Measurements from ENCODE around the gene NPAS3. TPM values are rescaled to one million over a fixed set of nuclear protein-coding genes. Genes with fewer than 3 reads are reported as not detected.

NPAS3 gene
- total RNA-seq, 1 donor from 2014 or later = 6.1 TPM

GRCh38 chr14:33402604-33403003 is 463.9 kb downstream of the NPAS3 start:
- peaks cover 2% of the 10 kb centered on the region for H3K4me1 Mint-ChIP-seq (ENCODE audit: low read depth)
- H3K27ac Mint-ChIP-seq = peak overlapping the region; percentile 49
- DNase-seq (ENCODE audit: low spot score, unreplicated experiment) = no peak
- H3K4me3 Mint-ChIP-seq (ENCODE audit: low read depth) = no peak overlapping the region
- TF ChIP-seq CTCF (IDR thresholded peaks at IDR 0.05; ENCODE audit: unreplicated experiment) = no peak
- H3K9me3 Mint-ChIP-seq (ENCODE audit: low read depth) = peaks cover 14% of the 10 kb centered on the region
- H3K27me3 Mint-ChIP-seq = no peaks in the 10 kb centered on the region
- peaks cover 2% of the 10 kb centered on the region for H3K36me3 Mint-ChIP-seq (ENCODE audit: insufficient read depth)

- Mint-ChIP-seq H3K9me3 (ENCODE audit: low read depth) (peaks cover 14% of the 10 kb centered on the region), H3K27me3 (no peaks in the 10 kb centered on the region), H3K27ac (no peak overlapping the region), H3K4me1 (ENCODE audit: low read depth) (peaks cover 2% of the 10 kb centered on the region), H3K36me3 (ENCODE audit: insufficient read depth) (peaks cover 2% of the 10 kb centered on the region), H3K4me3 (ENCODE audit: low read depth) (no peak overlapping the region)
- DNase-seq (ENCODE audit: low spot score, unreplicated experiment) = no peak
- TF ChIP-seq CTCF (IDR thresholded peaks at IDR 0.05; ENCODE audit: unreplicated experiment) = no peak
Measured at GRCh38 chr14:33404054-33404453, 465.4 kb downstream of the NPAS3 start.

- H3K9me3 Mint-ChIP-seq (ENCODE audit: low read depth) = peaks cover 14% of the 10 kb centered on the region
- no peak for TF ChIP-seq CTCF (IDR thresholded peaks at IDR 0.05; ENCODE audit: unreplicated experiment)
- peaks cover 2% of the 10 kb centered on the region for H3K4me1 Mint-ChIP-seq (ENCODE audit: low read depth)
- H3K4me3 Mint-ChIP-seq (ENCODE audit: low read depth) = no peak overlapping the region
- H3K27me3 Mint-ChIP-seq = no peaks in the 10 kb centered on the region
- no peak for DNase-seq (ENCODE audit: low spot score, unreplicated experiment)
- H3K36me3 Mint-ChIP-seq (ENCODE audit: insufficient read depth) = peaks cover 2% of the 10 kb centered on the region
- no peak overlapping the region for H3K27ac Mint-ChIP-seq
Measured at GRCh38 chr14:33404964-33405574, 466.4 kb downstream of the NPAS3 start.

- no peak for TF ChIP-seq CTCF (IDR thresholded peaks at IDR 0.05; ENCODE audit: unreplicated experiment)
- Mint-ChIP-seq H3K27me3 (no peaks in the 10 kb centered on the region), H3K4me3 (ENCODE audit: low read depth) (no peak overlapping the region), H3K9me3 (ENCODE audit: low read depth) (peaks cover 14% of the 10 kb centered on the region), H3K4me1 (ENCODE audit: low read depth) (no peaks in the 10 kb centered on the region), H3K36me3 (ENCODE audit: insufficient read depth) (peaks cover 2% of the 10 kb centered on the region), H3K27ac (no peak overlapping the region)
- no peak for DNase-seq (ENCODE audit: low spot score, unreplicated experiment)
Measured at GRCh38 chr14:33406766-33407165, 468.1 kb downstream of the NPAS3 start.

GRCh38 chr14:33408291-33408690 is 469.6 kb downstream of the NPAS3 start:
- H3K9me3 Mint-ChIP-seq (ENCODE audit: low read depth) = peaks cover 14% of the 10 kb centered on the region
- no peak for TF ChIP-seq CTCF (IDR thresholded peaks at IDR 0.05; ENCODE audit: unreplicated experiment)
- no peak for DNase-seq (ENCODE audit: low spot score, unreplicated experiment)
- no peak overlapping the region for H3K27ac Mint-ChIP-seq
- H3K4me3 Mint-ChIP-seq (ENCODE audit: low read depth) = no peak overlapping the region
- H3K27me3 Mint-ChIP-seq = no peaks in the 10 kb centered on the region
- peaks cover under 1% of the 10 kb centered on the region for H3K4me1 Mint-ChIP-seq (ENCODE audit: low read depth)
- peaks cover 2% of the 10 kb centered on the region for H3K36me3 Mint-ChIP-seq (ENCODE audit: insufficient read depth)

Data from progenitor cell of endocrine pancreas (in vitro differentiated cells).